Colonic mucosa (tissue), 4 donors: ENCODE data around the gene KRTAP10-2. TPM values are rescaled to one million over a fixed set of nuclear protein-coding genes. Genes with fewer than 3 reads are reported as not detected.
"Not testable (repeated sequence)": the region's sequence is repeated elsewhere in the genome, so short reads cannot be mapped to it uniquely, and the experiment has no call there.

Experiments
- DNase-seq: peaks from one replicate; pipeline ENCODE4 v3.0.0-alpha.2; 2020
- H3K27ac ChIP-seq: fragments of 200-600 bp; one replicate; pipeline ENCODE4 v1.8.0; 2021
- H3K27me3 ChIP-seq: fragments of 200-600 bp; one replicate; pipeline ENCODE4 v1.8.0; 2021
- H3K36me3 ChIP-seq: fragments of 200-600 bp; one replicate; pipeline ENCODE4 v1.8.0; 2021
- H3K4me1 ChIP-seq: fragments of 200-600 bp; one replicate; pipeline ENCODE4 v1.8.0; 2021; ENCODE audit warnings: mild to moderate bottlenecking
- H3K4me3 ChIP-seq: fragments of 200-600 bp; one replicate; pipeline ENCODE4 v1.8.0; 2021
- H3K9ac ChIP-seq, 2 donors: one replicate each; pipeline ENCODE4 v1.7.0; 2013; ENCODE audit warnings: control low read depth in 2 of 2, low read depth in 2 of 2, low read length in 2 of 2
- H3K9me3 ChIP-seq: fragments of 200-600 bp; one replicate; pipeline ENCODE4 v1.8.0; 2021
- intact Hi-C: fragments of 100-400 bp; cut with DNase I; formaldehyde crosslinking; loops from one replicate; pipeline ENCODE4 v1.14.1; 2022
- total RNA-seq, 2 donors: library from RNA; stranded (reverse); fragmentation: NEBNext Ultra II Directional in 1 of 2; extraction: Animal tissue kit (Norgen Biotek cat#: 25700) in 1 of 2; gene quantifications; one replicate each; pipeline ENCODE4 v1.2.1, GENCODE V29; 2021
- TF ChIP-seq, protein P1 (sequence below): fragments of 200-600 bp; IDR thresholded peaks from one replicate; pipeline ENCODE4 v1.8.0; 2022; ENCODE audit warnings: antibody characterized with exemption, mild to moderate bottlenecking
- donor health status: healthy.
- donor health status: DM: no; HTN: no; CAD: no.
- donor health status: DM: no; HTN: no; CAD: no.

Gene KRTAP10-2
- total RNA-seq, 2 donors from 2014 or later = not detected

DNA sequence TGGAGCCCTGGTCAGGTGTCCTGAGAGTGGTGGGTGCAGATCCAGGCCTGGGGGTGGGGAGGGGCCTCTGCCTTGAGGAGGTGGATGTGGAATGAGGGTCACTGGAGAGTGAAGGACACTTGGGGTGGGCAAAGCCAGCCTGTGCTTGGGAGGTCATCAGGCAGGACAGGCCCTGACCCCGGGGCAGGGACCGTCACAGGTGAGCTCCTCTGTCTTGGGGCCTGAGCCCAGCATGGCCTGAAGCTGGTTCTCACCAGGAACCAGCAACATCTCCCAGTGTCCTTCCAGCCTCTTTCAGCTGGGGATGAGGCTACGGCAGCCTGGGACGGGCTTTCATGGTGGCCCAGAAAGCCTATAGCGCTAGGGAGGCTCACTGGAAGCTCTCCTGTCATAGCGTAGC, 831 bp upstream of the KRTAP10-2 start:
- Histone ChIP-seq H3K9me3 (no peaks in the 10 kb centered on the region), H3K4me3 (no peak overlapping the region), H3K9ac (no peak overlapping the region), H3K27ac (no peak overlapping the region), H3K4me1 (no peaks in the 10 kb centered on the region), H3K36me3 (no peaks in the 10 kb centered on the region), H3K27me3 (no peaks in the 10 kb centered on the region)
- intact Hi-C loops = no loop called here
- DNase-seq = no peak
- TF ChIP-seq, protein P1, sequence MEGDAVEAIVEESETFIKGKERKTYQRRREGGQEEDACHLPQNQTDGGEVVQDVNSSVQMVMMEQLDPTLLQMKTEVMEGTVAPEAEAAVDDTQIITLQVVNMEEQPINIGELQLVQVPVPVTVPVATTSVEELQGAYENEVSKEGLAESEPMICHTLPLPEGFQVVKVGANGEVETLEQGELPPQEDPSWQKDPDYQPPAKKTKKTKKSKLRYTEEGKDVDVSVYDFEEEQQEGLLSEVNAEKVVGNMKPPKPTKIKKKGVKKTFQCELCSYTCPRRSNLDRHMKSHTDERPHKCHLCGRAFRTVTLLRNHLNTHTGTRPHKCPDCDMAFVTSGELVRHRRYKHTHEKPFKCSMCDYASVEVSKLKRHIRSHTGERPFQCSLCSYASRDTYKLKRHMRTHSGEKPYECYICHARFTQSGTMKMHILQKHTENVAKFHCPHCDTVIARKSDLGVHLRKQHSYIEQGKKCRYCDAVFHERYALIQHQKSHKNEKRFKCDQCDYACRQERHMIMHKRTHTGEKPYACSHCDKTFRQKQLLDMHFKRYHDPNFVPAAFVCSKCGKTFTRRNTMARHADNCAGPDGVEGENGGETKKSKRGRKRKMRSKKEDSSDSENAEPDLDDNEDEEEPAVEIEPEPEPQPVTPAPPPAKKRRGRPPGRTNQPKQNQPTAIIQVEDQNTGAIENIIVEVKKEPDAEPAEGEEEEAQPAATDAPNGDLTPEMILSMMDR = no peak

DNA sequence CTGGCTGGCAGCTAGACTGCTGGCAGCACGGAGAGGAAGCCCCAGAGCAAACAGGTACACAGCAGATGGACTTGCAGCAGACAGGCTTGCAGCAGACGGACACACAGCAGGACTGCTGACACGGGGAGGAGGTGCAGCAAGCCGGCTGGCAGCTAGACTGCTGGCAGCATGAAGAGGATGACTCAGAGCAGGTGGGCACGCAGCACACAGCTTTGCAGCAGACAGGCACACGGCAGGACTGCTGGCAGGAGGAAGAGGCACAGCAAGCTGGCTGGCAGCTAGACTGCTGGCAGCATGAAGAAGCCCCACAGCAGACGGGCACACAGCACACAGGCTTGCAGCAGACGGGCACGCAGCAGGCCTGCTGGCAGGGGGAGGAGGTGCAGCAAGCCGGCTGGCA, 498 bp downstream of the KRTAP10-2 start:
- TF ChIP-seq, protein P1 = no peak
- no peak for DNase-seq
- intact Hi-C loops = no loop called here

DNA sequence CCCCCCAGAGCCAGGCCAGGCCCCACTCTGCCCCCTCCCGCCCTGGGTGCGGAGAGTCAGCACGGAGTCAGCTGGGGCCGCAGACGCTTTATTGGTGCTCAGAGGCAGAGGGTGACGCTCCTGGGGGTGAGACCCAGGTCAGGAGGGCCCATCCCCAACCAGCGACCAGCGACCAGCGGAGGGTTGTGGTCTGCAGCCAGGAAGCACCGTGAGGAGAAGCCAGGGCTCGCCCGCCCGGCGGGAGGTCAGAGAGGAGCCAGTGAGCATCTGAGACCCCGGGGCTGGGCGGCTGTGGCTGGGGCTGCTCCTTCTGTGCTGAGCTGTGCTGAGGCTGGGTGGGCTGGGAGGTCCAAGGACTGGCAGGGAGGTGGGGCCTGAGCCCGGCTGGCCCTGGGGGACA, 1.0 kb downstream of the KRTAP10-2 start:
- H3K27me3 ChIP-seq, H3K9me3 ChIP-seq, intact Hi-C loops, H3K36me3 ChIP-seq, H3K4me3 ChIP-seq, H3K4me1 ChIP-seq, H3K27ac ChIP-seq, DNase-seq, H3K9ac ChIP-seq: not testable (repeated sequence)

More for the DNA sequence above, 498 bp downstream of the KRTAP10-2 start:
- Histone ChIP-seq H3K4me3 (no peak overlapping the region), H3K27ac (no peak overlapping the region), H3K9me3 (no peaks in the 10 kb centered on the region), H3K9ac (no peak overlapping the region), H3K4me1 (no peaks in the 10 kb centered on the region), H3K27me3 (no peaks in the 10 kb centered on the region), H3K36me3 (no peaks in the 10 kb centered on the region)

DNA sequence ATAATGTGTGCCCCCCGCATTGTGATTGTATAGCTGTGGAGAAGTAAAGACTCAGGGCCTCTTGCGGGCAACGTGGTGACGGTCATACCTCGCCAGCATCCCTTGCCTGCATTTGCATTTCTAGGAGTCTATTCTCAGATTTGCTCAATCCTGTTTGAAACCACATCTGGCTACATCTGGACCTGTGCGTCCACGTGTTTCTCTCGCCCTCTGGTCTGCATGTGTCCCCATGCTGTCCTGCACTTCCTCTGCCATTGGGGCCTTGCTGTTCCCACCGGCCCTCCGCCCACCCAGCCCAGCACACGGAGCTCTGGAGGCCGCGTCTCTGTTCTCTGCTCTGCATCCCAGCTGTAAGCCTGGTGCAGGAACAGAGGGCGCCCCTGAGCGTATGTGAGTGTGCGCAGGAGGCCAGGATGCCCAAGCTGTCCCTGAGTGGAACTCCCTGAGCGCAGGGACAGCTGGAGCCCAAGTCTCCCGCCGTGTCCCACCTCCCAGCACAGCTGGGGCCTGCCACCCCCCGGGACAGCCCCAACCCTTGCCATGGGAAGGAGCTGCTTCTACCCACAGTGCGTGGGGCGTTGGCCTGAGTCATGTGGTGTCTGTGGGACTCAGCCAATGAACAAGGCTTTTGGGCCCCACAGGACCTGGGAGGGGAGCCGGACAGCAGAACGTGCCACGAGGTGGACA, 1.6 kb downstream of the KRTAP10-2 start:
- Histone ChIP-seq H3K36me3 (no peaks in the 10 kb centered on the region), H3K27me3 (no peaks in the 10 kb centered on the region), H3K9me3 (no peaks in the 10 kb centered on the region), H3K4me1 (no peaks in the 10 kb centered on the region), H3K9ac (no peak overlapping the region), H3K4me3 (no peak overlapping the region), H3K27ac (no peak overlapping the region)
- intact Hi-C loops = no loop called here
- DNase-seq = no peak
- TF ChIP-seq, protein P1 = no peak

DNA sequence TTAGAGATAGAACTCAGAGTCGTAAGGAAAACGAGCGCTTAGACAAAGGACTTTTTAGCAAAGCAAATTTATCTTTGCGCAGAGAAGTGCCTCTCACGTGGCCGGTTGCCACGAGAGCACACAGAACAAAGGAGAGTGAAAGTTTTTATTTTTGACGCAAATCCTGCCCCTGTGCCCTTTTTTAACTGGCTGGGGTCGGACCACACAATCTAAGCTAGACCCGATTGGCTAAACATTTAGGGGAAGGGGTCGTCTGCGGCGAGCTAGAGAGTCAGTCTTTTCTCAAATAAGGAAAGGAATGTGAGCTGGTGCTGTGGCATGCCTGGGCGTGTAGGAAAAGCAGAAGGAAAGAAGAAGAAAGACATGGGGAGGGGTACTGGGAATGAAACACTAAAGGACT, 2.4 kb downstream of the KRTAP10-2 start:
- Histone ChIP-seq H3K4me3 (no peak overlapping the region), H3K36me3 (no peaks in the 10 kb centered on the region), H3K9me3 (no peaks in the 10 kb centered on the region), H3K4me1 (no peaks in the 10 kb centered on the region), H3K9ac (no peak overlapping the region), H3K27me3 (no peaks in the 10 kb centered on the region), H3K27ac (no peak overlapping the region)
- intact Hi-C loops = no loop called here
- no peak for DNase-seq
- TF ChIP-seq, protein P1 = no peak

DNA sequence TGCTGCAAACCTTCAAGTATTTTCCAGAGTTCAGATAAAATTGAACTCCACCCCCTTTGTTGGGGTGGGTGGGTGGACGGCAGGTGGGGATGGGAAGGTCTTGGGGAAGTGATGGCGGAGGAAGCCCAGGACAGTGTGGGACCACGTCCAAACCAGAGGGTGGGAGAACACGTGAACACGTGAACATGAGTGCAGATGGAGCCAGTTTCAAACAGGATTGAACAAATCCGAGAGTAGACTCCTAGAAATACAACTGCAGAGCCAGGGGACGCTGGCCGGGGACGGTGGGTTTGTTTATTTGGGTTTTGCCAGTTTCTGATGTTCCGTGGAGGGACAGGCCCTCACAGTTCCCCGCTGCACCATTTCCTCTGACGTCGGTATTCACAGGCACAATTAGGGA, 2.9 kb downstream of the KRTAP10-2 start:
- Histone ChIP-seq H3K27ac (no peak overlapping the region), H3K4me1 (no peaks in the 10 kb centered on the region), H3K36me3 (no peaks in the 10 kb centered on the region), H3K27me3 (no peaks in the 10 kb centered on the region), H3K9ac (no peak overlapping the region), H3K9me3 (no peaks in the 10 kb centered on the region), H3K4me3 (no peak overlapping the region)
- TF ChIP-seq, protein P1 = no peak
- intact Hi-C loops = no loop called here
- no peak for DNase-seq
